Neural cell (in vitro differentiated cells): ENCODE results near the gene SLC44A1. TPM values are rescaled to one million over a fixed set of nuclear protein-coding genes. Genes with fewer than 3 reads are reported as not detected.

Source experiments
- H2AFZ ChIP-seq: fragments of 200-600, 300-800 bp; sonication (generic), shearing (Covaris generic); 2 replicates; pipeline ENCODE4 v1.6.0; 2014; ENCODE audit warnings: low read depth, mild to moderate bottlenecking, antibody characterized with exemption, low read length, moderate library complexity
- H3F3A ChIP-seq: fragments of 200-600 bp; shearing (Covaris generic); 2 replicates; pipeline ENCODE4 v1.6.1; 2016; ENCODE audit warnings: mild to moderate bottlenecking, moderate library complexity, mixed read lengths, antibody characterized with exemption, low read length; ENCODE audit not compliant: insufficient read depth, poor library complexity, severe bottlenecking
- H3K27ac ChIP-seq: fragments of 200-600, 300-800 bp; sonication (generic), shearing (Covaris generic); 2 replicates; pipeline ENCODE4 v1.5.1; 2014; ENCODE audit warnings: mild to moderate bottlenecking, low read length, moderate library complexity
- H3K27me3 ChIP-seq: fragments of 300-800, 200-600 bp; sonication (generic), shearing (Covaris generic); 2 replicates; pipeline ENCODE4 v1.6.0; 2014; ENCODE audit warnings: mild to moderate bottlenecking, low read depth, low read length, moderate library complexity; ENCODE audit not compliant: insufficient read depth
- H3K36me3 ChIP-seq: fragments of 300-800, 200-600 bp; sonication (generic), shearing (Covaris generic); 2 replicates; pipeline ENCODE4 v1.5.1; 2014; ENCODE audit warnings: mild to moderate bottlenecking, antibody characterized with exemption, low read length, moderate library complexity; ENCODE audit not compliant: insufficient read depth
- H3K4me2 ChIP-seq: fragments of 300-800, 200-600 bp; sonication (generic), shearing (Covaris generic); 2 replicates; pipeline ENCODE4 v1.6.0; 2014; ENCODE audit warnings: mild to moderate bottlenecking, low read length
- H3K4me3 ChIP-seq: fragments of 300-800, 200-600 bp; sonication (generic), shearing (Covaris generic); 2 replicates; pipeline ENCODE4 v1.5.1; 2014; ENCODE audit warnings: mild to moderate bottlenecking, low read length, moderate library complexity
- H3K79me2 ChIP-seq: fragments of 200-600 bp; shearing (Covaris generic); replicated peaks from 2 replicates; pipeline ENCODE4 v1.6.0; 2014; ENCODE audit warnings: mild to moderate bottlenecking, low read length, moderate library complexity; ENCODE audit not compliant: insufficient read depth
- H3K9ac ChIP-seq: fragments of 300-800, 200-600 bp; sonication (generic), shearing (Covaris generic); 2 replicates; pipeline ENCODE4 v1.6.1; 2016; ENCODE audit warnings: mild to moderate bottlenecking, low read length, mixed read lengths
- H3K9me2 ChIP-seq: fragments of 200-600 bp; shearing (Covaris generic); 2 replicates; pipeline ENCODE4 v1.6.1; 2016; ENCODE audit warnings: mild to moderate bottlenecking, low read length, mixed read lengths; ENCODE audit not compliant: insufficient read depth
- H3K9me3 ChIP-seq: fragments of 200-600, 300-800 bp; sonication (generic), shearing (Covaris generic); 2 replicates; pipeline ENCODE4 v1.6.1; 2016; ENCODE audit warnings: mild to moderate bottlenecking, mixed run types, low read length, moderate library complexity, mixed read lengths
- H4K20me1 ChIP-seq: fragments of 200-600 bp; shearing (Covaris generic); 2 replicates; pipeline ENCODE4 v1.6.1; 2016; ENCODE audit warnings: mild to moderate bottlenecking, mixed run types; ENCODE audit not compliant: insufficient read depth
- CTCF ChIP-seq: fragments of 450-650 bp; IDR thresholded peaks from 2 replicates; pipeline ENCODE4 v1.5.1; 2014; ENCODE audit warnings: antibody characterized with exemption, mild to moderate bottlenecking, moderate library complexity; ENCODE audit not compliant: poor library complexity, severe bottlenecking
- EP300 ChIP-seq: fragments of 450-650 bp; conservative IDR thresholded peaks from 2 replicates; pipeline ENCODE4 v1.6.1; 2014; ENCODE audit warnings: antibody characterized with exemption, mild to moderate bottlenecking, moderate library complexity; ENCODE audit not compliant: poor library complexity, severe bottlenecking
- EZH2 ChIP-seq: fragments of 200-600, 300-800 bp; shearing (Covaris generic), sonication (generic); IDR thresholded peaks from 2 replicates; pipeline ENCODE4 v1.6.1; 2014; ENCODE audit warnings: antibody characterized with exemption, low read length, borderline replicate concordance, mild to moderate bottlenecking; ENCODE audit not compliant: insufficient read depth, poor library complexity, severe bottlenecking
- MXI1 ChIP-seq: fragments of 450-650 bp; conservative IDR thresholded peaks from 2 replicates; pipeline ENCODE4 v1.6.1; 2014; ENCODE audit warnings: antibody characterized with exemption, mild to moderate bottlenecking; ENCODE audit not compliant: poor library complexity, severe bottlenecking
- POLR2AphosphoS5 ChIP-seq: IDR thresholded peaks from 2 replicates; pipeline ENCODE4 v1.6.1; 2012
- RAD21 ChIP-seq: fragments of 450-650 bp; conservative IDR thresholded peaks from 2 replicates; pipeline ENCODE4 v1.6.1; 2014; ENCODE audit warnings: antibody characterized with exemption, mild to moderate bottlenecking, moderate library complexity
- REST ChIP-seq: IDR thresholded peaks from 2 replicates; pipeline ENCODE4 v1.6.1; 2012; ENCODE audit warnings: borderline replicate concordance
- SMC3 ChIP-seq: fragments of 450-650 bp; conservative IDR thresholded peaks from 2 replicates; pipeline ENCODE4 v1.6.1; 2014; ENCODE audit warnings: antibody characterized with exemption, mild to moderate bottlenecking, moderate library complexity; ENCODE audit not compliant: poor library complexity
- TAF1 ChIP-seq: IDR thresholded peaks from 2 replicates; pipeline ENCODE4 v1.6.1; 2012; ENCODE audit warnings: low read depth
- polyA plus RNA-seq: library from polyadenylated mRNA; depleted of rRNA; stranded (reverse); fragments of >200 nt; gene quantifications from 2 replicates; pipeline ENCODE4 v1.2.3, GENCODE V29; 2014

Gene SLC44A1
- polyA plus RNA-seq, 1 donor from 2014 or later = 3.9 TPM

GRCh38 chr9:105251733-105252404, 7.4 kb downstream of the SLC44A1 start:
- Histone ChIP-seq H3F3A (no peaks in the 10 kb centered on the region), H3K4me3 (no peak overlapping the region), H3K79me2 (peaks cover 3% of the 10 kb centered on the region), H3K9me2 (no peaks in the 10 kb centered on the region), H3K27me3 (no peaks in the 10 kb centered on the region), H3K4me2 (no peak overlapping the region), H3K27ac (no peak overlapping the region), H3K9me3 (no peaks in the 10 kb centered on the region), H2AFZ (no peak overlapping the region), H4K20me1 (no peaks in the 10 kb centered on the region), H3K9ac (no peak overlapping the region), H3K36me3 (no peaks in the 10 kb centered on the region)
- TF ChIP-seq EP300 = no peak
- no peak for TF ChIP-seq SMC3
- no peak for TF ChIP-seq POLR2AphosphoS5
- no peak for TF ChIP-seq RAD21
- no peak for TF ChIP-seq MXI1
- no peak for TF ChIP-seq EZH2
- TF ChIP-seq CTCF = no peak
- no peak for TF ChIP-seq TAF1
- TF ChIP-seq REST = no peak

DNA sequence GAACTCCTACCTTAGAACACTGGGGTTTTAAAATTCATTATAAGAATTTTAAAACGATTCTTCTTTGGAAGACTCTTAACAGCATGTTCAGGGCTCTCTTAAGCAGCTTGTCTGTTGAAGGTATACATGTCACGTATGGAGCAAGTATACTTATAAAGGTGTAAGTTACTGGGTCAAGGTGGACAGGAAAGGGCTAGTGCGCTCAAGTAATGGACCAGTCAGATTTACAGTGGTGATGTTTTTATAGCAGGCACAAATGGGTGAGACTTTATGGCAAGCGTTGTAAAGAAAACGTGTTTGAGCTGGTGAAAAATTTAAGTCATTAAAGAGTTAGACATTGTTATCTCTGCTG, 7.9 kb downstream of the SLC44A1 start:
- Histone ChIP-seq H3K9me2 (no peaks in the 10 kb centered on the region), H3K4me3 (no peak overlapping the region), H3K4me2 (no peak overlapping the region), H3K36me3 (no peaks in the 10 kb centered on the region), H3K9me3 (no peaks in the 10 kb centered on the region), H3K27ac (no peak overlapping the region), H3F3A (no peaks in the 10 kb centered on the region), H2AFZ (no peak overlapping the region), H3K79me2 (peaks cover 3% of the 10 kb centered on the region), H3K27me3 (no peaks in the 10 kb centered on the region), H3K9ac (no peak overlapping the region), H4K20me1 (no peaks in the 10 kb centered on the region)
- TF ChIP-seq TAF1 = no peak
- TF ChIP-seq SMC3 = no peak
- TF ChIP-seq POLR2AphosphoS5 = no peak
- TF ChIP-seq CTCF = no peak
- no peak for TF ChIP-seq MXI1
- TF ChIP-seq EZH2 = no peak
- TF ChIP-seq EP300 = no peak
- no peak for TF ChIP-seq RAD21
- TF ChIP-seq REST = no peak
